ENCODE results near the gene RTN4R. TPM values are rescaled to one million over a fixed set of nuclear protein-coding genes. Genes with fewer than 3 reads are reported as not detected.
"Not testable (repeated sequence)": the region's sequence is repeated elsewhere in the genome, so short reads cannot be mapped to it uniquely, and the experiment has no call there.

RTN4R gene
- total RNA-seq, 1 donor from 2014 or later, result 2.9 TPM

GRCh38 chr22:20277936-20278635 is 10.0 kb upstream of the RTN4R start:
- not testable (repeated sequence) for H3K4me1 Mint-ChIP-seq (ENCODE audit: low read depth, unreplicated experiment); H3K9ac ChIP-seq (ENCODE audit: low read length); H3K27ac ChIP-seq (ENCODE audit: low read depth, low read length); H3K79me2 ChIP-seq (ENCODE audit: insufficient read depth, low read length); H3K9me3 ChIP-seq (ENCODE audit: insufficient read depth, low read depth, low read length); H3K4me3 Mint-ChIP-seq (ENCODE audit: unreplicated experiment); H3K4me2 ChIP-seq (ENCODE audit: low read length); H3K36me3 Mint-ChIP-seq (ENCODE audit: low read depth, unreplicated experiment); H3K27ac Mint-ChIP-seq (ENCODE audit: unreplicated experiment); H4K20me1 ChIP-seq (ENCODE audit: insufficient read depth, low read length); DNase-seq (ENCODE audit: low read depth); H3K9me3 Mint-ChIP-seq (ENCODE audit: unreplicated experiment); FAIRE-seq; H3K4me1 ChIP-seq (ENCODE audit: insufficient read depth, low read length); H2AFZ ChIP-seq (ENCODE audit: low read depth, low read length); H3K36me3 ChIP-seq (ENCODE audit: insufficient read depth, low read length); H3K4me3 ChIP-seq (ENCODE audit: insufficient read depth, low read depth, low read length); H3K27me3 ChIP-seq (ENCODE audit: insufficient read depth, low read length)
- H3K27me3 Mint-ChIP-seq (ENCODE audit: low read depth, unreplicated experiment), result peaks cover 25% of the 10 kb centered on the region

GRCh38 chr22:20276468-20276867 is 8.3 kb upstream of the RTN4R start:
- Histone ChIP-seq H2AFZ (ENCODE audit: low read depth, low read length) (no peak overlapping the region), H3K79me2 (ENCODE audit: insufficient read depth, low read length) (no peaks in the 10 kb centered on the region), H3K36me3 (ENCODE audit: insufficient read depth, low read length) (no peaks in the 10 kb centered on the region), H3K9ac (ENCODE audit: low read length) (no peak overlapping the region), H3K27me3 (ENCODE audit: insufficient read depth, low read length) (no peaks in the 10 kb centered on the region), H3K4me1 (ENCODE audit: insufficient read depth, low read length) (peaks cover 8% of the 10 kb centered on the region), H3K27ac (ENCODE audit: low read depth, low read length) (no peak overlapping the region), H3K9me3 (ENCODE audit: insufficient read depth, low read depth, low read length) (no peaks in the 10 kb centered on the region), H3K4me2 (ENCODE audit: low read length) (no peak overlapping the region), H3K4me3 (ENCODE audit: insufficient read depth, low read depth, low read length) (no peak overlapping the region), H4K20me1 (ENCODE audit: insufficient read depth, low read length) (no peaks in the 10 kb centered on the region)
- FAIRE-seq (no peak), DNase-seq (ENCODE audit: low read depth) (no peak)
- H3K27me3 Mint-ChIP-seq (ENCODE audit: low read depth, unreplicated experiment), result peaks cover 21% of the 10 kb centered on the region
- no peak overlapping the region for H3K4me3 Mint-ChIP-seq (ENCODE audit: unreplicated experiment)
- no peaks in the 10 kb centered on the region for H3K9me3 Mint-ChIP-seq (ENCODE audit: unreplicated experiment)
- TF ChIP-seq CTCF (IDR thresholded peaks at IDR 0.05; ENCODE audit: insufficient read depth, low read depth, low read length), result no peak
- no peaks in the 10 kb centered on the region for H3K36me3 Mint-ChIP-seq (ENCODE audit: low read depth, unreplicated experiment)
- no peak overlapping the region for H3K27ac Mint-ChIP-seq (ENCODE audit: unreplicated experiment)
- peaks cover 5% of the 10 kb centered on the region for H3K4me1 Mint-ChIP-seq (ENCODE audit: low read depth, unreplicated experiment)

GRCh38 chr22:20275836-20276235 is 7.7 kb upstream of the RTN4R start:
- Histone ChIP-seq H3K4me1 (ENCODE audit: insufficient read depth, low read length) (peaks cover 8% of the 10 kb centered on the region), H3K4me3 (ENCODE audit: insufficient read depth, low read depth, low read length) (no peak overlapping the region), H3K9me3 (ENCODE audit: insufficient read depth, low read depth, low read length) (no peaks in the 10 kb centered on the region), H3K4me2 (ENCODE audit: low read length) (no peak overlapping the region), H4K20me1 (ENCODE audit: insufficient read depth, low read length) (no peaks in the 10 kb centered on the region), H3K27ac (ENCODE audit: low read depth, low read length) (no peak overlapping the region), H3K27me3 (ENCODE audit: insufficient read depth, low read length) (no peaks in the 10 kb centered on the region), H3K36me3 (ENCODE audit: insufficient read depth, low read length) (no peaks in the 10 kb centered on the region), H3K9ac (ENCODE audit: low read length) (no peak overlapping the region), H2AFZ (ENCODE audit: low read depth, low read length) (no peak overlapping the region), H3K79me2 (ENCODE audit: insufficient read depth, low read length) (no peaks in the 10 kb centered on the region)
- TF ChIP-seq CTCF (IDR thresholded peaks at IDR 0.05; ENCODE audit: insufficient read depth, low read depth, low read length) (no peak), EZH2 (IDR thresholded peaks at IDR 0.05; ENCODE audit: insufficient read depth, low read length) (no peak)
- H3K36me3 Mint-ChIP-seq (ENCODE audit: low read depth, unreplicated experiment), result no peaks in the 10 kb centered on the region
- FAIRE-seq, result no peak
- DNase-seq (ENCODE audit: low read depth), result no peak
- no peak overlapping the region for H3K4me3 Mint-ChIP-seq (ENCODE audit: unreplicated experiment)
- peaks cover 5% of the 10 kb centered on the region for H3K4me1 Mint-ChIP-seq (ENCODE audit: low read depth, unreplicated experiment)
- no peak overlapping the region for H3K27ac Mint-ChIP-seq (ENCODE audit: unreplicated experiment)
- H3K9me3 Mint-ChIP-seq (ENCODE audit: unreplicated experiment), result no peaks in the 10 kb centered on the region
- H3K27me3 Mint-ChIP-seq (ENCODE audit: low read depth, unreplicated experiment), result peaks cover 21% of the 10 kb centered on the region

- H3K36me3 ChIP-seq (ENCODE audit: insufficient read depth, low read length); H3K4me3 Mint-ChIP-seq (ENCODE audit: unreplicated experiment); H3K4me2 ChIP-seq (ENCODE audit: low read length); H4K20me1 ChIP-seq (ENCODE audit: insufficient read depth, low read length); H3K4me1 ChIP-seq (ENCODE audit: insufficient read depth, low read length); H3K27ac Mint-ChIP-seq (ENCODE audit: unreplicated experiment); FAIRE-seq; H3K4me3 ChIP-seq (ENCODE audit: insufficient read depth, low read depth, low read length); H3K4me1 Mint-ChIP-seq (ENCODE audit: low read depth, unreplicated experiment); H3K9me3 ChIP-seq (ENCODE audit: insufficient read depth, low read depth, low read length); H3K36me3 Mint-ChIP-seq (ENCODE audit: low read depth, unreplicated experiment); H3K9ac ChIP-seq (ENCODE audit: low read length); DNase-seq (ENCODE audit: low read depth); H3K79me2 ChIP-seq (ENCODE audit: insufficient read depth, low read length); H3K27me3 ChIP-seq (ENCODE audit: insufficient read depth, low read length); H3K27ac ChIP-seq (ENCODE audit: low read depth, low read length); H3K9me3 Mint-ChIP-seq (ENCODE audit: unreplicated experiment); H2AFZ ChIP-seq (ENCODE audit: low read depth, low read length): not testable (repeated sequence)
- peaks cover 23% of the 10 kb centered on the region for H3K27me3 Mint-ChIP-seq (ENCODE audit: low read depth, unreplicated experiment)
Measured at GRCh38 chr22:20275325-20275724, 7.2 kb upstream of the RTN4R start.

- not testable (repeated sequence) for H3K36me3 ChIP-seq (ENCODE audit: insufficient read depth, low read length); H3K9me3 ChIP-seq (ENCODE audit: insufficient read depth, low read depth, low read length); H3K27me3 ChIP-seq (ENCODE audit: insufficient read depth, low read length); H3K4me3 Mint-ChIP-seq (ENCODE audit: unreplicated experiment); H2AFZ ChIP-seq (ENCODE audit: low read depth, low read length); H3K4me1 ChIP-seq (ENCODE audit: insufficient read depth, low read length); H3K4me2 ChIP-seq (ENCODE audit: low read length); H3K9ac ChIP-seq (ENCODE audit: low read length); FAIRE-seq; H4K20me1 ChIP-seq (ENCODE audit: insufficient read depth, low read length); H3K36me3 Mint-ChIP-seq (ENCODE audit: low read depth, unreplicated experiment); H3K27ac ChIP-seq (ENCODE audit: low read depth, low read length); H3K27ac Mint-ChIP-seq (ENCODE audit: unreplicated experiment); H3K79me2 ChIP-seq (ENCODE audit: insufficient read depth, low read length); H3K4me1 Mint-ChIP-seq (ENCODE audit: low read depth, unreplicated experiment); DNase-seq (ENCODE audit: low read depth); H3K9me3 Mint-ChIP-seq (ENCODE audit: unreplicated experiment); H3K4me3 ChIP-seq (ENCODE audit: insufficient read depth, low read depth, low read length)
- H3K27me3 Mint-ChIP-seq (ENCODE audit: low read depth, unreplicated experiment), result peaks cover 18% of the 10 kb centered on the region
Measured at GRCh38 chr22:20274374-20274773, 6.3 kb upstream of the RTN4R start.
